Loucy (cell line): ENCODE data around the gene MALRD1.

Experiments
- H2AFZ ChIP-seq: fragments of 200-600 bp; sonication (generic); 2 replicates; pipeline ENCODE4 v1.6.0; 2016; ENCODE audit warnings: antibody characterized with exemption, mild to moderate bottlenecking, low read length, moderate library complexity
- H3F3A ChIP-seq: fragments of 200-600 bp; 2 replicates; pipeline ENCODE4 v1.6.0; 2016; ENCODE audit warnings: antibody characterized with exemption, low read depth, mild to moderate bottlenecking
- H3K27me3 ChIP-seq: fragments of 200-600 bp; sonication (generic); 2 replicates; pipeline ENCODE4 v1.6.1; 2014; ENCODE audit warnings: low read length, mild to moderate bottlenecking; ENCODE audit not compliant: insufficient read depth, poor library complexity, severe bottlenecking
- H3K36me3 ChIP-seq: fragments of 200-600 bp; sonication (generic); 2 replicates; pipeline ENCODE4 v1.6.1; 2016; ENCODE audit warnings: low read length; ENCODE audit not compliant: insufficient read depth
- H3K4me1 ChIP-seq: fragments of 200-600 bp; sonication (generic); 2 replicates; pipeline ENCODE4 v1.5.1; 2014; ENCODE audit warnings: low read length, mild to moderate bottlenecking; ENCODE audit not compliant: insufficient read depth, poor library complexity, severe bottlenecking
- H3K4me2 ChIP-seq: fragments of 200-600 bp; sonication (generic); 2 replicates; pipeline ENCODE4 v1.6.0; 2014; ENCODE audit warnings: antibody characterized with exemption, low read length, low read depth, mild to moderate bottlenecking; ENCODE audit not compliant: poor library complexity, severe bottlenecking
- H3K4me3 ChIP-seq: fragments of 200-600 bp; sonication (generic); 2 replicates; pipeline ENCODE4 v1.5.1; 2014; ENCODE audit warnings: low read length, mild to moderate bottlenecking, mixed read lengths; ENCODE audit not compliant: poor library complexity, severe bottlenecking
- H3K79me2 ChIP-seq: fragments of 200-600 bp; sonication (generic); 2 replicates; pipeline ENCODE4 v1.6.1; 2014; ENCODE audit warnings: low read length; ENCODE audit not compliant: insufficient read depth
- H3K9ac ChIP-seq: fragments of 200-600 bp; sonication (generic); 2 replicates; pipeline ENCODE4 v1.6.0; 2014; ENCODE audit warnings: mild to moderate bottlenecking, low read depth, low read length, moderate library complexity; ENCODE audit not compliant: poor library complexity, severe bottlenecking
- H3K9me2 ChIP-seq: fragments of 200-600 bp; sonication (generic); replicated peaks from 2 replicates; pipeline ENCODE4 v1.6.1; 2016; ENCODE audit warnings: low read depth, low read length, mixed read lengths
- H3K9me3 ChIP-seq: fragments of 200-600 bp; sonication (generic); 2 replicates; pipeline ENCODE4 v1.6.1; 2014; ENCODE audit warnings: mild to moderate bottlenecking, antibody characterized with exemption, low read length, low read depth; ENCODE audit not compliant: insufficient read depth
- H4K20me1 ChIP-seq: fragments of 200-600 bp; sonication (generic); 2 replicates; pipeline ENCODE4 v1.6.0; 2014; ENCODE audit warnings: antibody characterized with exemption, low read length, mild to moderate bottlenecking; ENCODE audit not compliant: insufficient read depth, poor library complexity, severe bottlenecking
- EZH2phosphoT487 ChIP-seq: fragments of 200-600 bp; IDR thresholded peaks from 2 replicates; pipeline ENCODE4 v1.6.1; 2018; ENCODE audit warnings: antibody characterized with exemption, mild to moderate bottlenecking, moderate library complexity, borderline replicate concordance
- TF ChIP-seq, protein P1 (sequence below): fragments of 200-600 bp; sonication (generic); conservative IDR thresholded peaks from 2 replicates; pipeline ENCODE4 v1.5.1; 2014; ENCODE audit warnings: mild to moderate bottlenecking, antibody characterized with exemption, low read length

MALRD1 gene

DNA sequence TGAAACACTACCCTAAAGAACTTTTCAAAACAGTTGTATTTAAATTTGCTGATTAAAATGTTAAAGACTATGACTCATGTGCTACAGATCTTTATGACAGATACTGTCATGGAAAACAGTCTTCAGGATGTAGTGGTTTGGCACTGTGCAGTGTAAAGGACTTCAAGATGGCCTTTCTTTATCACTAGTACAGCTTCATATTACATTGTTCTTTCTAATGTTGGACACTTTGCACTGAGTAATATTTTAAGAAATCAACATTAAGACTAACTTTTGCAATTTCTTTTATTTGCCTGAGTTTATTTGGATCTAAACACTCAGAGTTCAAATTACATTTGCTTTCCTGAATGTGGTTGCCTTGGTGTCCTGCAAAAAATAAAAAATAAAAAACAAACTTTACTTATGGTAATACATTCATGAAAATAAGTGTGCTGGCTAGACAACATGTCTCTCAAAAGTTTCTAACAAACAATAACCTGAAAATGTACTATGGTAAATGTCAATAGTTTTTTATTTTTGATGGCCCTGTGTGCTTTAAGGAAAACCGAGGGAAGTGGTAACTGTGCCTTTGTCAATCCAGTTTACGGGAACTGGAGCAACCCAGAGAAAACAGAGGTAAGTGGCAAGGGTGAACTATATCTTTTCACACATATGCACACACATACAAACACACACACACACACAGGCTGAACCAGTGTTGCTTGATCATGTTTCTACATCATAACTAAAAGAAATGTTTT, 681.7 kb downstream of the MALRD1 start:
- peak overlapping the region; percentile 36 for H3K4me2 ChIP-seq
- peak overlapping the region; percentile 36; the same call in 1 of the 2 replicates for H2AFZ ChIP-seq
- no peaks in the 10 kb centered on the region for H4K20me1 ChIP-seq
- H3K36me3 ChIP-seq: no peaks in the 10 kb centered on the region
- H3K9ac ChIP-seq: peak overlapping the region; percentile 9
- peaks cover 27% of the 10 kb centered on the region for H3K4me1 ChIP-seq
- H3K9me2 ChIP-seq: no peaks in the 10 kb centered on the region
- H3K79me2 ChIP-seq: no peaks in the 10 kb centered on the region; the same call in 1 of the 2 replicates
- H3K27me3 ChIP-seq: no peaks in the 10 kb centered on the region
- H3K4me3 ChIP-seq: peak overlapping the region; percentile 30
- no peaks in the 10 kb centered on the region for H3F3A ChIP-seq
- TF ChIP-seq, protein P1, sequence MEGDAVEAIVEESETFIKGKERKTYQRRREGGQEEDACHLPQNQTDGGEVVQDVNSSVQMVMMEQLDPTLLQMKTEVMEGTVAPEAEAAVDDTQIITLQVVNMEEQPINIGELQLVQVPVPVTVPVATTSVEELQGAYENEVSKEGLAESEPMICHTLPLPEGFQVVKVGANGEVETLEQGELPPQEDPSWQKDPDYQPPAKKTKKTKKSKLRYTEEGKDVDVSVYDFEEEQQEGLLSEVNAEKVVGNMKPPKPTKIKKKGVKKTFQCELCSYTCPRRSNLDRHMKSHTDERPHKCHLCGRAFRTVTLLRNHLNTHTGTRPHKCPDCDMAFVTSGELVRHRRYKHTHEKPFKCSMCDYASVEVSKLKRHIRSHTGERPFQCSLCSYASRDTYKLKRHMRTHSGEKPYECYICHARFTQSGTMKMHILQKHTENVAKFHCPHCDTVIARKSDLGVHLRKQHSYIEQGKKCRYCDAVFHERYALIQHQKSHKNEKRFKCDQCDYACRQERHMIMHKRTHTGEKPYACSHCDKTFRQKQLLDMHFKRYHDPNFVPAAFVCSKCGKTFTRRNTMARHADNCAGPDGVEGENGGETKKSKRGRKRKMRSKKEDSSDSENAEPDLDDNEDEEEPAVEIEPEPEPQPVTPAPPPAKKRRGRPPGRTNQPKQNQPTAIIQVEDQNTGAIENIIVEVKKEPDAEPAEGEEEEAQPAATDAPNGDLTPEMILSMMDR: no peak
- no peak for TF ChIP-seq EZH2phosphoT487
- H3K9me3 ChIP-seq: peaks cover 5% of the 10 kb centered on the region; the same call in 1 of the 2 replicates

- Histone ChIP-seq H3K4me3 (peak overlapping the region; percentile 30), H3F3A (no peaks in the 10 kb centered on the region), H4K20me1 (no peaks in the 10 kb centered on the region), H3K36me3 (no peaks in the 10 kb centered on the region), H3K4me1 (peaks cover 27% of the 10 kb centered on the region), H3K9ac (peak overlapping the region; percentile 9), H3K9me2 (no peaks in the 10 kb centered on the region), H3K4me2 (peak overlapping the region; percentile 36), H2AFZ (peak overlapping the region; percentile 36; the same call in 1 of the 2 replicates), H3K27me3 (no peaks in the 10 kb centered on the region), H3K9me3 (no peaks in the 10 kb centered on the region), H3K79me2 (no peaks in the 10 kb centered on the region; the same call in 1 of the 2 replicates)
- TF ChIP-seq EZH2phosphoT487: no peak
- TF ChIP-seq, protein P1: no peak
These were observed 682.3 kb downstream of the MALRD1 start for GRCh38 chr10:19730907-19731217.

- Histone ChIP-seq H3K9me3 (no peaks in the 10 kb centered on the region), H3K9me2 (no peaks in the 10 kb centered on the region), H3K27me3 (no peaks in the 10 kb centered on the region), H4K20me1 (no peaks in the 10 kb centered on the region), H3K9ac (no peak overlapping the region), H3K79me2 (no peaks in the 10 kb centered on the region; the same call in 1 of the 2 replicates), H3K4me2 (no peak overlapping the region), H3K36me3 (no peaks in the 10 kb centered on the region), H3K4me1 (peaks cover 27% of the 10 kb centered on the region), H2AFZ (no peak overlapping the region), H3F3A (no peaks in the 10 kb centered on the region), H3K4me3 (no peak overlapping the region)
- TF ChIP-seq EZH2phosphoT487: no peak
- TF ChIP-seq, protein P1: no peak
These were observed 683.0 kb downstream of the MALRD1 start for GRCh38 chr10:19731560-19731959.
